Astrocyte (in vitro differentiated cells and primary cell): ENCODE results near the gene PCSK4. TPM values are rescaled to one million over a fixed set of nuclear protein-coding genes. Genes with fewer than 3 reads are reported as not detected.

ENCODE experiments used
- DNase-seq: peaks from one replicate; pipeline ENCODE4 v3.0.0-alpha.2; 2010; ENCODE audit warnings: low read depth
- FAIRE-seq: peaks from 2 replicates; lab custom pipeline; 2011; peaks lifted over from hg19 to GRCh38; lab: Jason Lieb, UNC
- H2AFZ ChIP-seq: 2 replicates; pipeline ENCODE4 v1.6.0; 2012; ENCODE audit warnings: low read depth, low read length, inconsistent platforms
- H3K27ac ChIP-seq: 2 replicates; pipeline ENCODE4 v1.5.1; 2011; ENCODE audit warnings: low read depth, low read length, inconsistent platforms
- H3K27me3 ChIP-seq: 2 replicates; pipeline ENCODE4 v1.6.0; 2011; ENCODE audit warnings: low read length, inconsistent platforms; ENCODE audit not compliant: insufficient read depth
- H3K36me3 ChIP-seq: 2 replicates; pipeline ENCODE4 v1.5.1; 2011; ENCODE audit warnings: low read length, inconsistent platforms; ENCODE audit not compliant: insufficient read depth
- H3K4me1 ChIP-seq: 2 replicates; pipeline ENCODE4 v1.5.1; 2011; ENCODE audit warnings: low read length, inconsistent platforms; ENCODE audit not compliant: insufficient read depth
- H3K4me2 ChIP-seq: 2 replicates; pipeline ENCODE4 v1.6.0; 2012; ENCODE audit warnings: low read length, inconsistent platforms
- H3K4me3 ChIP-seq: 2 replicates; pipeline ENCODE4 v1.5.1; 2011; ENCODE audit warnings: low read depth, mild to moderate bottlenecking, low read length, inconsistent platforms; ENCODE audit not compliant: insufficient read depth
- H3K79me2 ChIP-seq: 2 replicates; pipeline ENCODE4 v1.6.0; 2012; ENCODE audit warnings: mild to moderate bottlenecking, low read length, inconsistent platforms; ENCODE audit not compliant: insufficient read depth
- H3K9ac ChIP-seq: 2 replicates; pipeline ENCODE4 v1.6.0; 2012; ENCODE audit warnings: mild to moderate bottlenecking, low read length, inconsistent platforms
- H3K9me3 ChIP-seq: 2 replicates; pipeline ENCODE4 v1.5.1; 2012; ENCODE audit warnings: low read depth, mild to moderate bottlenecking, low read length, inconsistent platforms; ENCODE audit not compliant: insufficient read depth
- H4K20me1 ChIP-seq: 2 replicates; pipeline ENCODE4 v1.6.0; 2012; ENCODE audit warnings: low read length, inconsistent platforms; ENCODE audit not compliant: insufficient read depth
- H3K27ac Mint-ChIP-seq: one replicate; pipeline ENCODE4 v1.8.0; 2021; ENCODE audit warnings: mild to moderate bottlenecking, mixed read lengths; ENCODE audit not compliant: unreplicated experiment
- H3K27me3 Mint-ChIP-seq: one replicate; pipeline ENCODE4 v1.8.0; 2021; ENCODE audit warnings: low read depth, mixed read lengths; ENCODE audit not compliant: unreplicated experiment
- H3K36me3 Mint-ChIP-seq: one replicate; pipeline ENCODE4 v1.8.0; 2021; ENCODE audit warnings: low read depth, mixed read lengths; ENCODE audit not compliant: unreplicated experiment
- H3K4me1 Mint-ChIP-seq: one replicate; pipeline ENCODE4 v1.8.0; 2021; ENCODE audit warnings: low read depth, mixed read lengths; ENCODE audit not compliant: unreplicated experiment
- H3K4me3 Mint-ChIP-seq: one replicate; pipeline ENCODE4 v1.8.0; 2021; ENCODE audit warnings: mild to moderate bottlenecking, moderate library complexity, mixed read lengths; ENCODE audit not compliant: unreplicated experiment
- H3K9me3 Mint-ChIP-seq: one replicate; pipeline ENCODE4 v1.8.0; 2021; ENCODE audit warnings: mild to moderate bottlenecking, mixed read lengths; ENCODE audit not compliant: unreplicated experiment
- CTCF ChIP-seq: IDR thresholded peaks from 2 replicates; pipeline ENCODE4 v1.5.1; 2011; ENCODE audit warnings: low read depth, mild to moderate bottlenecking, inconsistent platforms, low read length, moderate library complexity; ENCODE audit not compliant: insufficient read depth
- EZH2 ChIP-seq: IDR thresholded peaks from 2 replicates; pipeline ENCODE4 v1.6.1; 2012; ENCODE audit warnings: mild to moderate bottlenecking, low read length, inconsistent platforms; ENCODE audit not compliant: insufficient read depth
- total RNA-seq: library from RNA; stranded (reverse); gene quantifications from 2 replicates; pipeline ENCODE4 v1.2.1, GENCODE V29; 2021

Gene PCSK4
- total RNA-seq, 1 donor from 2014 or later: 2.7 TPM

GRCh38 chr19:1445932-1446712 is 44.0 kb downstream of the PCSK4 start:
- peak overlapping the region; percentile 78 for H3K4me2 ChIP-seq
- no peak for DNase-seq
- no peaks in the 10 kb centered on the region for H3K9me3 ChIP-seq
- Mint-ChIP-seq H3K4me1 (peaks cover 6% of the 10 kb centered on the region), H3K36me3 (peaks cover 12% of the 10 kb centered on the region), H3K9me3 (no peaks in the 10 kb centered on the region), H3K4me3 (no peak overlapping the region), H3K27ac (no peak overlapping the region), H3K27me3 (peaks cover 30% of the 10 kb centered on the region)
- H3K27me3 ChIP-seq: peaks cover 25% of the 10 kb centered on the region
- no peak overlapping the region for H3K27ac ChIP-seq
- no peak overlapping the region for H2AFZ ChIP-seq
- peaks cover 12% of the 10 kb centered on the region for H3K79me2 ChIP-seq
- H3K4me3 ChIP-seq: no peak overlapping the region
- peaks cover 6% of the 10 kb centered on the region for H3K4me1 ChIP-seq
- TF ChIP-seq CTCF (no peak), EZH2 (no peak)
- no peak for FAIRE-seq
- no peak overlapping the region for H3K9ac ChIP-seq
- H3K36me3 ChIP-seq: peaks cover 12% of the 10 kb centered on the region
- peaks cover 64% of the 10 kb centered on the region for H4K20me1 ChIP-seq

- Mint-ChIP-seq H3K4me1 (peaks cover 10% of the 10 kb centered on the region), H3K4me3 (peak overlapping the region; percentile 62), H3K27ac (peak overlapping the region; percentile 34), H3K27me3 (peaks cover 22% of the 10 kb centered on the region), H3K9me3 (no peaks in the 10 kb centered on the region), H3K36me3 (peaks cover 10% of the 10 kb centered on the region)
- no peak for FAIRE-seq
- Histone ChIP-seq H2AFZ (no peak overlapping the region), H4K20me1 (peaks cover 64% of the 10 kb centered on the region), H3K9me3 (no peaks in the 10 kb centered on the region), H3K27ac (no peak overlapping the region), H3K27me3 (peaks cover 18% of the 10 kb centered on the region), H3K9ac (peak overlapping the region; percentile 20), H3K36me3 (peaks cover 20% of the 10 kb centered on the region), H3K4me1 (peaks cover 8% of the 10 kb centered on the region), H3K79me2 (peaks cover 20% of the 10 kb centered on the region), H3K4me3 (peak overlapping the region; percentile 32), H3K4me2 (peak overlapping the region; percentile 78)
- TF ChIP-seq CTCF (peak; percentile 40), EZH2 (no peak)
- DNase-seq: no peak
Measured at GRCh38 chr19:1445185-1445931, 44.8 kb downstream of the PCSK4 start.
